ENCODE data around the gene SNAI3.

DNA sequence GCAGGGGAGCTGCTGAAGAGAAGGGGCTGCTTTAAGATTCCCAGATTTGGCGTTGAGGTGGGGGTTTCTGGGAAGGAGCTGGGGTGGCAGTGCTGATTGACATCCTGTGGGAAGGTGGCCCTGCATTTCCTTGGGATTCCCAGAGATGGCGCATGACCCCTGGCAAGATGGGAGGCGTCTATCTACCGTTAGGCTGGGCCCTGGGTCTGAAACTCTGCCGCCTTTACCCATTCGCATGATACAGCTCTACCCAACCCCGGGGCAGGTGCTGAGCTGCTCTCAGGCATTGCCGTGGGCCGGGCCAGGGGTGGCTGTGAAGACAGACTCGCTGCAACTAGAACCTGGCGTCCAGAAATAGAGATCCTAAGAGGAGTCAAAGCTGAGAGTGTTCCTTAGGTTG, 13.5 kb downstream of the SNAI3 start:
- TF ChIP-seq POLR2A (IDR thresholded peaks at IDR 0.05; ENCODE audit: low read length) (no peak), GATA1 (IDR thresholded peaks at IDR 0.05; ENCODE audit: low read depth, low read length) (no peak)

All from erythroblast (primary cell).